SH-SY5Y (cell line): ENCODE measurements around the gene MAP6D1.

ENCODE experiments used
- GATA2 ChIP-seq: IDR thresholded peaks from 2 replicates; pipeline ENCODE4 v1.6.1; 2011; ENCODE audit warnings: mild to moderate bottlenecking, low read depth, low read length
- GATA3 ChIP-seq: IDR thresholded peaks from 2 replicates; pipeline ENCODE4 v1.6.1; 2011; ENCODE audit warnings: low read depth, mild to moderate bottlenecking, low read length, moderate library complexity

DNA sequence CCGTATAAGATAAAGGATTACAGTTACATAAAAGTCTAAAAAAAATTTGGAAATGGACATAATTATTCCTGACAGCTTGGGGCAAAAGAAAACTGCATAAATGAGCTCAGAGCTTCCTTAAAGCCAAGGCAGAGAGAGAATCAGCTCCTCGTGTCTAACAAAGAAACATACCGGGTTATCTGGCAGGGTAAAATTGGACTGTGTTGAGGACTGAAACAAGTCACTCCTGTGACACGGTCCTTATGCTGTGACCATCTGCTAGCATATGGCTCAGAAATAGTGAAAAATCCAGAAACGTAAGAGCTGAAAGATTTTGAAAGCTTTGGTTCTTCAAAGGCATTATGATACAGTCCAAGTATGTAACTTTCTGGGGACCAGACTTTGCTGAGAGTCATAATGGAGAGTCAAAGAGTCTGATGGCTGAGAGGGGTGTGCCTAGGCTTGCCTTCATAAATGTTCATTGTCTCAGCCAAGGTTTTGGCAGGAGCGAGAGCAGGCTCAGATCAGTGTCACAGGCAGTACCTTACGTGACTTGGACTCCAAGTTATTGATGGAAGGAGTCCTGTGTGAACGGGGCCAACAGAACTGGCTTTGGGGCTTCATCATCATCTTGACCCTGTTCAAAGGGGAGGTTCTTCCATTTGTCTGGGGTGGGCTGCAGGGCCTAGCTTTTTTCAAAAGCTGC lies 12.5 kb downstream of the MAP6D1 start:
- no peak for TF ChIP-seq GATA2
- TF ChIP-seq GATA3 = no peak
